K562 (cell line): ENCODE data around the gene ASS1. TPM values are rescaled to one million over a fixed set of nuclear protein-coding genes. Genes with fewer than 3 reads are reported as not detected.

ENCODE experiments used
- CCAR2 ChIP-seq: fragments of 200-400 bp; formaldehyde crosslinking; IDR thresholded peaks from 2 replicates; pipeline ENCODE4 v1.6.1; 2017; ENCODE audit warnings: mild to moderate bottlenecking, low read depth, low read length
- CHD7 ChIP-seq: fragments of 200-600 bp; sonication (generic); IDR thresholded peaks from one replicate; pipeline ENCODE4 v1.6.1; 2012; ENCODE audit warnings: mild to moderate bottlenecking, low read depth, low read length, inconsistent platforms
- ETV5 ChIP-seq: sonication (generic); formaldehyde crosslinking; IDR thresholded peaks from 2 replicates; pipeline ENCODE4 v1.4.0; 2020; ENCODE audit warnings: low read depth, mild to moderate bottlenecking, missing genetic modification reagents
- JUNB ChIP-seq: fragments of 450-650 bp; formaldehyde crosslinking; conservative IDR thresholded peaks from 2 replicates; pipeline ENCODE4 v1.4.0; 2020; ENCODE audit warnings: mild to moderate bottlenecking
- MAFK ChIP-seq: IDR thresholded peaks from 2 replicates; pipeline ENCODE4 v1.6.1; 2011; ENCODE audit warnings: low read length, improper control_type of control experiment
- MBD1 ChIP-seq: fragments of 250-450 bp; sonication (Bioruptor Pico); IDR thresholded peaks from 2 replicates; pipeline ENCODE4 v1.8.0; 2022; ENCODE audit warnings: inconsistent platforms
- SETDB1 ChIP-seq: IDR thresholded peaks from one replicate; pipeline ENCODE4 v1.6.1; 2012; ENCODE audit warnings: low read length, control low read depth, inconsistent platforms
- U2AF1 ChIP-seq: fragments of 200-400 bp; formaldehyde crosslinking; optimal IDR thresholded peaks from 2 replicates; pipeline ENCODE3; 2017; ENCODE audit warnings: mild to moderate bottlenecking, low read depth, low read length, moderate library complexity
- ZNF586 ChIP-seq: fragments of 450-650 bp; formaldehyde crosslinking; conservative IDR thresholded peaks from 2 replicates; pipeline ENCODE4 v1.4.0; 2020; ENCODE audit warnings: mild to moderate bottlenecking, moderate library complexity
- polyA plus RNA-seq, 8 experiments: library from polyadenylated mRNA; depleted of rRNA in 4 of 8; stranded (reverse) in 5 of 8; unstranded in 3 of 8; fragments of >200 nt; fragmentation: Nextera tagmentation in 2 of 8; fragmentation: Illumina TruSeq in 1 of 8; extraction: Ambion mirVana in 2 of 8; extraction: Trizol in 1 of 8; gene quantifications; 2 replicates each; pipeline versions ENCODE4 v1.2.1 to v1.2.3, GENCODE V29; 2011 to 2014; ENCODE audit warnings: inconsistent platforms in 1 of 8, missing spikeins in 1 of 8
- total RNA-seq, 7 experiments: library from RNA; depleted of rRNA in 6 of 7; stranded (reverse); fragments of >200 nt in 6 of 7; fragmentation: Illumina TruSeq in 2 of 7; extraction: Trizol in 2 of 7; gene quantifications; 2 replicates each; pipeline versions ENCODE4 v1.2.1 to v1.2.3, GENCODE V29; 2011 to 2021; ENCODE audit warnings: low replicate concordance in 1 of 7

The ASS1 gene
- total and polyA plus RNA-seq, 9 of the 15 experiments (the other 6 are each of a cell fraction or from before 2014, with no cell fraction given) = 1.5 to 5.7 (median 3.7) TPM

- TF ChIP-seq CHD7 = no peak
- no peak; the same call in 1 of the 2 replicates for TF ChIP-seq ETV5 (CRISPR knock-in tag)
- TF ChIP-seq JUNB (CRISPR knock-in tag) = no peak
- TF ChIP-seq MBD1 (CRISPR knock-in tag) = no peak
- no peak for TF ChIP-seq ZNF586
- no peak for TF ChIP-seq CCAR2
- TF ChIP-seq U2AF1 = no peak
- TF ChIP-seq MAFK = no peak
- TF ChIP-seq SETDB1 = no peak
These were observed 92.7 kb downstream of the ASS1 start (continued) for GRCh38 chr9:130537346-130538050.
